ENCODE results near the gene MICOS13.

DNA sequence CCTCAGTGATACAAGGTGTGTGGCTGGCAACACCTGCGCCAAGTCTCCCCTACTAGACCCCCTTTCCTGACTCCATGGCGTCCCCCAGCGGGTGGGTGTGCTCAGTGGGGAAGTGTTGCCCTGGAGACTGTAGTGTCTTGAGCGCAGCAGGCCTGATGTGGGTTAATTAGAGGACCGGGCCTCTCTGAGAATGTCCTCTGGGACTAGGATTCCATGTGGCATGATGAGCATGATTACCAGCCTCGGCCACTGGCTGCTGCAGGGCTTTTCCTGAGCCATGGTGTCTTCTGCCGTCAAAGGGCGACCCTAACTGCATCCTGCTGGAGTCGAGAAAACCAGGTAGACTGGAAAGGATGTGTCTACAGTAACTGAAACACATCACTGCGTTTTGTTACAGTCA is 28.1 kb downstream of the MICOS13 start:
- TF ChIP-seq POLR2A (IDR thresholded peaks at IDR 0.05): no peak
- TF ChIP-seq, protein P1, sequence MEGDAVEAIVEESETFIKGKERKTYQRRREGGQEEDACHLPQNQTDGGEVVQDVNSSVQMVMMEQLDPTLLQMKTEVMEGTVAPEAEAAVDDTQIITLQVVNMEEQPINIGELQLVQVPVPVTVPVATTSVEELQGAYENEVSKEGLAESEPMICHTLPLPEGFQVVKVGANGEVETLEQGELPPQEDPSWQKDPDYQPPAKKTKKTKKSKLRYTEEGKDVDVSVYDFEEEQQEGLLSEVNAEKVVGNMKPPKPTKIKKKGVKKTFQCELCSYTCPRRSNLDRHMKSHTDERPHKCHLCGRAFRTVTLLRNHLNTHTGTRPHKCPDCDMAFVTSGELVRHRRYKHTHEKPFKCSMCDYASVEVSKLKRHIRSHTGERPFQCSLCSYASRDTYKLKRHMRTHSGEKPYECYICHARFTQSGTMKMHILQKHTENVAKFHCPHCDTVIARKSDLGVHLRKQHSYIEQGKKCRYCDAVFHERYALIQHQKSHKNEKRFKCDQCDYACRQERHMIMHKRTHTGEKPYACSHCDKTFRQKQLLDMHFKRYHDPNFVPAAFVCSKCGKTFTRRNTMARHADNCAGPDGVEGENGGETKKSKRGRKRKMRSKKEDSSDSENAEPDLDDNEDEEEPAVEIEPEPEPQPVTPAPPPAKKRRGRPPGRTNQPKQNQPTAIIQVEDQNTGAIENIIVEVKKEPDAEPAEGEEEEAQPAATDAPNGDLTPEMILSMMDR (IDR thresholded peaks at IDR 0.05): no peak
- TF ChIP-seq EP300 (IDR thresholded peaks at IDR 0.05): no peak
- TF ChIP-seq POLR2AphosphoS5 (IDR thresholded peaks at IDR 0.05): no peak

All from suprapubic skin (tissue), 4 donors.